Common myeloid progenitor, CD34-positive (primary cell): Measurements from ENCODE around the gene CASD1.

ENCODE experiments used
- CTCF ChIA-PET: fragments of 350-600 bp; sonication (Branson Sonifier 250); formaldehyde crosslinking; loops from one replicate; lab custom pipeline; 2021; ENCODE audit warnings: antibody characterized with exemption; lab: Charles Lee
- POLR2A ChIA-PET: fragments of 350-600 bp; sonication (Branson Sonifier 250); formaldehyde crosslinking; loops from one replicate; lab custom pipeline; 2021; ENCODE audit warnings: antibody characterized with exemption; lab: Charles Lee
- DNase-seq, 3 donors: peaks; one replicate each; pipeline versions ENCODE4 v3.0.0 to v3.0.0-alpha.2; 2013
- H3K27ac ChIP-seq, 2 experiments: 1 replicate in 1 of 2; 2 replicates in 1 of 2; pipeline ENCODE4 v1.7.0; 2013; ENCODE audit warnings: inconsistent platforms in 2 of 2, low read length in 2 of 2, mild to moderate bottlenecking in 2 of 2, low read depth in 1 of 2, moderate library complexity in 1 of 2; ENCODE audit not compliant: severe bottlenecking in 2 of 2, insufficient read depth in 1 of 2, poor library complexity in 1 of 2
- H3K27me3 ChIP-seq, 5 experiments: replicated peaks in 2 of 5; 1 replicate in 3 of 5; 2 replicates in 2 of 5; pipeline versions ENCODE4 v1.6.1 to v1.7.0; 2013; ENCODE audit warnings: low read length in 4 of 5, mild to moderate bottlenecking in 2 of 5, moderate library complexity in 2 of 5, inconsistent platforms in 1 of 5; ENCODE audit not compliant: insufficient read depth in 5 of 5, control insufficient read depth in 4 of 5
- H3K36me3 ChIP-seq, 4 experiments: 1 replicate in 2 of 4; 2 replicates in 2 of 4; pipeline versions ENCODE4 v1.6.1 to v1.7.0; 2013; ENCODE audit warnings: low read length in 3 of 4, control low read depth in 1 of 4, mild to moderate bottlenecking in 1 of 4; ENCODE audit not compliant: control insufficient read depth in 4 of 4, insufficient read depth in 4 of 4
- H3K4me1 ChIP-seq, 4 experiments: 1 replicate in 3 of 4; 2 replicates in 1 of 4; pipeline versions ENCODE4 v1.6.1 to v1.7.1; 2013; ENCODE audit warnings: low read length in 3 of 4, mild to moderate bottlenecking in 3 of 4, control low read depth in 1 of 4, inconsistent platforms in 1 of 4, moderate library complexity in 1 of 4; ENCODE audit not compliant: control insufficient read depth in 4 of 4, insufficient read depth in 4 of 4; ENCODE audit errors: control extremely low read depth in 1 of 4
- H3K4me3 ChIP-seq, 7 experiments: 1 replicate in 4 of 7; 2 replicates in 3 of 7; pipeline versions ENCODE4 v1.5.1 to v1.7.0; 2013; ENCODE audit warnings: mild to moderate bottlenecking in 7 of 7, low read length in 6 of 7, moderate library complexity in 6 of 7, inconsistent platforms in 2 of 7, low read depth in 2 of 7, control low read depth in 1 of 7; ENCODE audit not compliant: insufficient read depth in 4 of 7, control insufficient read depth in 1 of 7; ENCODE audit errors: extremely low read depth in 1 of 7
- H3K9me3 ChIP-seq, 5 experiments: 1 replicate in 4 of 5; 2 replicates in 1 of 5; pipeline versions ENCODE4 v1.6.1 to v1.7.1; 2013; ENCODE audit warnings: low read length in 4 of 5, mild to moderate bottlenecking in 2 of 5, inconsistent platforms in 1 of 5, low read depth in 1 of 5, moderate library complexity in 1 of 5; ENCODE audit not compliant: control insufficient read depth in 4 of 5, insufficient read depth in 2 of 5; ENCODE audit errors: control extremely low read depth in 1 of 5
- WGBS: methylation state at CpG from one replicate; pipeline ENCODE4 v1.1.5; 2013; ENCODE audit not compliant: insufficient coverage; 5-methylcytosine and 5-hydroxymethylcytosine counted together

Gene CASD1

GRCh38 chr7:94591176-94591575, 81.6 kb downstream of the CASD1 start:
- WGBS: no CpG with 5 or more reads among the region's 2 CpGs
- no peaks in the 10 kb centered on the region for H3K27me3 ChIP-seq
- H3K9me3 ChIP-seq: no peaks in the 10 kb centered on the region
- ChIA-PET POLR2A (no interaction called here), CTCF (no interaction called here)
- DNase-seq: peak in 2 of 3 donors; percentile 55 to 71
- peak overlapping the region in 3 of 7 experiments; percentile 2 to 58 (median 19) for H3K4me3 ChIP-seq
- peaks cover 0 to 7% (median 3%) of the 10 kb centered on the region in 4 experiments for H3K4me1 ChIP-seq
- H3K36me3 ChIP-seq: peaks cover 0 to 4% (median 0%) of the 10 kb centered on the region in 4 experiments
- no peak overlapping the region for H3K27ac ChIP-seq

DNA sequence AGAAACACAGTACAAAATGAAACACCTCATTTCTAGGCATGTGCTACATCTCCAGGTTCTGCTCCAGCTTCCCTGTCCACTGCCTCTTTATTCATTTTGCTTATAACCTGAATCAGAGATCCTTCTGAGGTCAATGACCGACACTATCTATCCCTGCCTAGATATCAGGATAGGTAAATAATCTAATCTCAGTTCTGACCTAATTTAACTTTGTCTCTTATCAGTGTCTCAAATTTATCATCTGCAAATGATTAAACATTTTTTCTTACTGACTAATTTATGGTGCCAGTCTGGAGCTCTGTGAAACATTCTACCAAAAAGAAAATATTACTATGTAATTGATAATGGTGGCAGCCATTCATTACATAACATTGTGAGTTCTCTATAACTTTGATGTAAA, 85.3 kb downstream of the CASD1 start:
- POLR2A ChIA-PET: no interaction called here
- Histone ChIP-seq H3K9me3 (no peaks in the 10 kb centered on the region), H3K27ac (no peak overlapping the region), H3K36me3 (no peaks in the 10 kb centered on the region), H3K4me1 (peaks cover 0 to 7% (median 3%) of the 10 kb centered on the region in 4 experiments), H3K4me3 (no peak overlapping the region), H3K27me3 (no peaks in the 10 kb centered on the region)
- CTCF ChIA-PET: no interaction called here
- no peak for DNase-seq
- no CpG with 5 or more reads among the region's 1 CpG for WGBS

DNA sequence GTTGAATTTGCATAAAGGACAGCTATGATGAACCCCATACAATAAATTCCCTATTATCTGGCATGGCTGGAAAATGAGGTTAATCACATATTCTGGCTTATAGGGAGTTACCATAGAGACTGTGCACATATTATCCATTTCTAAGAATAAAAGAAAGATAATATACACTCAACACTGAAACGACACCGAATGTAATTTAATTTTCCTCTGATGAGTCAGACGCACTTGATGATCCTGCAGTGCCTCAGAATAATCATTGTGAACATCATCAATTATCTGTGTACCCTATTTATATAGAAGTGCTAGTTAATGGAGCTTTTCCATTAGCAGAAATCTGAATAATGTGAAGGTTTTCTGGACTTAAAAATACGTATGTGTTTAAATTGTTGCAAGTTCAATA, 86.1 kb downstream of the CASD1 start:
- CTCF ChIA-PET: no interaction called here

DNA sequence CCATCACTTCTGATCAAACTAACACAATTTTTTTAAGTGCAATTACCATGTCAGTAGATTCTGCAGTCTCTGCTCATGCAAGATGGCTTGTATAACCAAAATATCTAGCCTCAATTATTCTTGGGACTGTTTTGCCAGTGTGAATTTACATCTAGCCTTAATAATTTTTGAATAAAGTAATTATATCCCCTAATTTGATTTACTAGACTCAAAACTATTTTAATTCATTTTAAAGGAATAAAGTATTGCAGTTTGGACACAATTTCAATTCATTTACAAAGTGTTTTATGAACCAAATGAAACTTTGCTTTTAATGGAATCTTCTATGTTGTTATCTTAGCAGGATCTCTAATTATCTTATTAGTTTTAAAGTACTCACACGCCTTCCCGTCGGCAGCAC, 90.7 kb downstream of the CASD1 start:
- Histone ChIP-seq H3K27me3 (no peaks in the 10 kb centered on the region), H3K36me3 (no peaks in the 10 kb centered on the region), H3K9me3 (no peaks in the 10 kb centered on the region), H3K4me3 (no peak overlapping the region), H3K27ac (no peak overlapping the region), H3K4me1 (no peaks in the 10 kb centered on the region)
- no peak for DNase-seq
- WGBS: 100% methylated on average over 3 of the region's 3 CpGs
- POLR2A ChIA-PET: no interaction called here
- CTCF ChIA-PET: no interaction called here

More for the DNA sequence above, 86.1 kb downstream of the CASD1 start:
- POLR2A ChIA-PET: no interaction called here
- Histone ChIP-seq H3K36me3 (no peaks in the 10 kb centered on the region), H3K4me3 (no peak overlapping the region), H3K4me1 (peaks cover 0 to 5% (median under 1%) of the 10 kb centered on the region in 4 experiments), H3K27ac (no peak overlapping the region), H3K27me3 (no peaks in the 10 kb centered on the region), H3K9me3 (no peaks in the 10 kb centered on the region)
- DNase-seq: no peak
- WGBS: 100% methylated on average over 1 of the region's 4 CpGs

DNA sequence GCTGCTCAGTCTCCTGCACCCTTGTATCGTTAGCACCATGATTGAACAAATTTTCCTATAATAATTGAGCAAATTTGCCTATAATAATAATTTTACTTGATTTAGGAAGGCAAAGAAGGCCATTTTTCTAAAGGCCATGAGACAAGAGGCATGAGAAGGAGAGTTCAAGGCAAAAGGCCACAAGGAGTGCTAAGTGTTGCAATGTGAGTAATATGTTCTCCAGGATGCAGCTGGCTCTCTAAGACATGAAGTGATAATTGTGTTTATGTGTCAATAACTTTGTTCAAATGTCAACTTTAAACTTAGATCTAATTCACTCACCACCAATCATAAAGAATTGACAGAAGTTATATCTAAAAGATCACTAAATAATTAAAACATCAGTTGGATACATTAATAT, 92.6 kb downstream of the CASD1 start:
- Histone ChIP-seq H3K36me3 (no peaks in the 10 kb centered on the region), H3K27me3 (no peaks in the 10 kb centered on the region), H3K4me1 (no peaks in the 10 kb centered on the region), H3K9me3 (peaks cover 0 to 6% (median 0%) of the 10 kb centered on the region in 5 experiments), H3K4me3 (no peak overlapping the region), H3K27ac (no peak overlapping the region)
- no peak for DNase-seq
- ChIA-PET POLR2A (no interaction called here), CTCF (no interaction called here)
- no CpG with 5 or more reads among the region's 1 CpG for whole genome bisulfite sequencing

GRCh38 chr7:94605031-94605430, 95.4 kb downstream of the CASD1 start:
- WGBS: no CpG with 5 or more reads among the region's 1 CpG
- no peak for DNase-seq
- Histone ChIP-seq H3K4me3 (no peak overlapping the region), H3K9me3 (peaks cover 0 to 9% (median 0%) of the 10 kb centered on the region in 5 experiments), H3K36me3 (no peaks in the 10 kb centered on the region), H3K27ac (no peak overlapping the region), H3K27me3 (no peaks in the 10 kb centered on the region), H3K4me1 (no peaks in the 10 kb centered on the region)
- CTCF ChIA-PET: no interaction called here
- POLR2A ChIA-PET: no interaction called here
